HG03521 (cell line): Measurements from ENCODE around the gene CNPY1.

Source experiments
- ATAC-seq: cut with Tn5 transposase; IDR thresholded peaks from one replicate; pipeline ENCODE4 v1.9.1; 2021; ENCODE audit warnings: mild to moderate bottlenecking, moderate library complexity; ENCODE audit not compliant: unreplicated experiment

CNPY1 gene

DNA sequence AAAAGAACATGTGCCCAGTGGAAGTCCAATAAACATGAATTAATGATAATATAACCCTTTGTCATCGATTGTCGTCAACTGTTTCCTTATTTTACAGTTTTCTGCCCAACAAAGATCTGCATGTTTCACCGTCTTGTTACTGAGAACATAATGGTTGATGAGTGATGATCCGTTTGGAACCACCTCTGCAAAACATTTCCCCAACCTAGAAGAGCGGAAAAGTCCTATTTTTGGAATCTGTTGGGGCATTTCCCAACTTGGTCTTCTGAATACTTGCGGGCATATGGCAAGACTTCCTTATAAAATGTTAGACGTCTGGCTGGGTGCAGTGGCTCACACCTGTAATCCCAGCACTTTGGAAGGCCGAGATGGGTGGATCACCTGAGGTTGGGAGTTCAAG, 32.1 kb downstream of the CNPY1 start:
- ATAC-seq, result no peak

DNA sequence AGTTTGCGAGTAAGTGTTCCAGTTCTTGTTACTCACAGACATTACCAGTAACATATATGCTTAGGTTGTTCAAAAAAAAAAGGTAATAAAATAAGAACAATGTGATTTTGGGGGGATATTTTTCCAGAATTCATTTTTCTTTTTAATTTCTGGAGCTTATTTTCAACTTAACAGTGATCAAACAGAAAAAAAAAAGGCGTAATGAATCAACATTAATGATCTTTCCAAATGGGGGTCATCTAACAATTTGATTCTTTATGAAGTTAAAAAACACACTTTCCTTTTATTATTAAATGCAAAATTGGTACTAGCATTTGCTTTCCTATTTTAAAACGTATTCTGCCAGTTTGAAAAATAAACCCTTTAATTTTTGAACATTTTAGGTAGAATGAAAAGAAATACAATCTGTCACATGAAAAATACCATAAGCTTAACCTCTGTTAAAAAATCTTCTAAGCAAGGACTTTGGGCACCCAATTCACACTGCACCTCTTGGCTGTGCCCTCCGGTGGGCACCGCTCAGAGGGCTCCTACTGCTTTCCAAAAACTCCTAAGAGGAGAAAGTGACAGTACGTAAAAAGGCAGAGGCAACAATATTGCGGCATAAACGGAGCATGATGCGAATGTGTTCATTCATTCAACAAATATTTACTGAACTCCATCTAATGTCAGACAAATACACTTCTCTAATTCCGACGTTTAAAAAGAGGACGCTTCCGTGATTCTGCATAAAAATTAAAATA, 32.6 kb downstream of the CNPY1 start:
- ATAC-seq, result no peak

DNA sequence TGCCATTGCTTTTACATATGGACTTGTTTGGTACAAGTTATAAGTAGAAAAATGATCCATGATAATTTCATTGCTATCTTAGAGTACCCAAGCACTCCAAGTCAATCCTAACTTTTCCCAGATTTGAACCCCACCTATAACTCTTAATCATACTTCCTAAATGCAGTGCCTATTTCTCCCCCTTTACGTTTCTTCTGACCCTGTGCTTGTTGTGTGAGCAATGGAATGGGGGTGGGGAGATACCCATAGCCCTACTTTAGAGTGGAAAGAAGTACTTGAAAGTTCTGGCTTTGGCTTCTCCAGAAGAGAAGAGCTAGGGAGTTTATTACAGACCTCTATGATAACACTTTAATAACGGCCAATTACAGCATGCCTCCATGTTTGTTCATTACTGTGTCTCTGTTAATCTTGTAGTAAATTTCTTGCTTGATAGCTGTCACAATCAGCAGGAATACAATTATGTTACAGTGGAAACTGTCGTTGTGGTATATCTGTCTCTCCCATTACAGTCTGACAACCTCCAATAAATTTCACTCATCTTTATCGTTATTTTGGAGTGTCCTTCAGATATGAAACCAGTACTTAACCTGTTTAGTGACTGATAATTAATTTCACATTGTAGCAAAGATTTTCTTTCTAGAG, 34.0 kb downstream of the CNPY1 start:
- ATAC-seq, result no peak

DNA sequence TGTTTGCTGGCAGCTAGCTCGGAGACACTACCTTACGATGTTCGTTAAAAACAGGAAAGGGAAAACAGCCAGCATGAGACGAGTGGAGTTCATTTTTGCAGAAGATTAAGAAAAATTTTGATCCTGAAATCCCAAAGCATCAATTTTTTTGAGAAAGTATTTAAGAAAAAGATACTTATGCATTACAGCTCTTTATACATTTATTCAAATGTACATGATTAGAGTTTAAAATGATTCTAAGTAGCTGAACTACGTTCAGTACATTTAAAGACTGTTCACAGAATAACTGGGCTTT, 34.7 kb downstream of the CNPY1 start:
- no peak for ATAC-seq

DNA sequence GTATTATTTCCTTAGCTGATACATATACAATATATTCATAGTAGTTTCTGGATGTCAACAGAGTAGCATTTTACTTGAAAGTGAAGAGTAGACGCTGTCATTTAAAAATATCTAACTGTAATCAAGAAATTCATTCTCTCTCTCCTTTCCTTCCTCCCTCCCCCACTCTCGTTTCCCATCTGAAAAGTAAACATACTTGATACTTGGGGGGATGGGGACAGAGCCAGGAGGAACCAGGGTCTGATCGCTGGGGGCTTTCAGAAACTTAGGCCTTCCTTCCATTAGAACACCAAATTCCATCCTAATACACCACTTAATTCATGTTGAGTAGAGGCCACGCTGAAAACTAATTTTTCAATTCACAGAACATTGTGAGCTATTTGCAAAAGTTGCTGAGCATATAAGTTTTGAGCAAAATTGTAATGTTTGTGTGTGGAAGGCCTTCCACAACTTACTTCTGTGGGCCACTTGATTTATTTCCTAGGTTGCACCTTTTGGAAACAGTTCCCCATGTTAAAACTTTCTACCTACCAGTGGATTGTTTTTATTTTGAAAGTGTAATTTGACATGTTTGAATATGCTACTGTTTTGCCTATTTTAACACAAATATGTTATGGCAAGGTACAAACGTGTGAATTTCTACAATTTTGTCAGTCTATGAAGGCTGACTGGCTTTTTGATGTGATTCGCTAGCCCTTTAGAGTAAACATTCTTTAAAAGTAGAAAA, 35.2 kb downstream of the CNPY1 start:
- ATAC-seq, result no peak

DNA sequence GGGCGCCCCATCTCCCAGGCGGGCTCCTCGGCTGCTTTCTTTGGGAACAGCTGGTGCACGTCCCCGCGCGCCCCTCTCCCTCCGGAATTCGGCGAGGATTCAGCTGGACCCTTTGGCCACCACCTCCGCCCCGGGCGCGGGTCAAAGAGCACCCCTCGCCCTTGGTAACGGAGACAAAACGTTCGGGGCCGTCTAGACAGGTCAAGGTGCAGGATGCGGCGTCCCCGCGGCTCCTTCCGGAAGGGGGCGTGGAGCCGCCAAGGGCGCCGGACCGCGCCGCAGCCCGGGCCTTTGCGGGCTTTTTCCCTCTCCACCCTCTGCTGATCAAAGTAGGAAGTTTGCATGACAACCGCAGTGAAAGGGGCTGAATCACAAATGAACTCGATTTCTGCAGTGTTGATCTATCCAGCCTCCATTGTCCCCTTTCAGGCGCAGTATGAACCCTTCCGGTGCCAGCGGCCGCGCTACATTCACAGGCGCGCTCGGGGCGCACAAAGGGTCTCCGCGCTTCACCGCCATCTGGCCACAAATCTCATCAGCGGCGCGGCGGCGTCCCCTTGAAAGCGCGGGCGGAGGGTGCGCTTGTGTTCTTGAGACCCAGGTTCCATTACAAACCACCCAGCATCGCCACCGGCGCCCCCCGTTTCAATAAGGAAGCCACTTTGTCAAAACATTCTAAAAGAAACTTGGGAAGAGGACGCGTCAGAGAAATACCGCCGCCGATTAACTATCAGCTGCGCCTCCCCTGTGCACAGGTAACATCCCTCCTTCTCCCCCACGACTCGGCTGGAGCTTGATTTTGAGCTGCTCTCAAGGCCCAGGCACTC, 36.4 kb downstream of the CNPY1 start:
- ATAC-seq, result no peak

DNA sequence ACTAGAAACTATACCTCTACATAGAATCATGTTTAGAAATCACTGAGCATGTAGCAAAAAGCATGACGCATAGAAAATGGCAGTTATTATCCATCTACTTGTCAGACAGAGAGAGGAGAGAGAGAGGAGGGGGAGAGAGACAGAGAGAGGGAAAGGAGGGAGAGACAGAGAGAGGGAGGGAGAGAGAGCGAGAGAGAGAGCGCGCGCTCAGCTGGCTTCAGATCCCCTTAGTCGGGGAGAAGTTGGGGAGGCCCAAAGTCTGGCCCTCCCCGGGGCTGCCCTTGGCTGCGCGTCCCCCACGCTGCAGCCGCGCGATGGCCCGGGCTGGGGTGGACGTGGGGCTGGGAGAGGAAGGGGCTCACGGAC, 37.0 kb downstream of the CNPY1 start:
- ATAC-seq, result no peak

DNA sequence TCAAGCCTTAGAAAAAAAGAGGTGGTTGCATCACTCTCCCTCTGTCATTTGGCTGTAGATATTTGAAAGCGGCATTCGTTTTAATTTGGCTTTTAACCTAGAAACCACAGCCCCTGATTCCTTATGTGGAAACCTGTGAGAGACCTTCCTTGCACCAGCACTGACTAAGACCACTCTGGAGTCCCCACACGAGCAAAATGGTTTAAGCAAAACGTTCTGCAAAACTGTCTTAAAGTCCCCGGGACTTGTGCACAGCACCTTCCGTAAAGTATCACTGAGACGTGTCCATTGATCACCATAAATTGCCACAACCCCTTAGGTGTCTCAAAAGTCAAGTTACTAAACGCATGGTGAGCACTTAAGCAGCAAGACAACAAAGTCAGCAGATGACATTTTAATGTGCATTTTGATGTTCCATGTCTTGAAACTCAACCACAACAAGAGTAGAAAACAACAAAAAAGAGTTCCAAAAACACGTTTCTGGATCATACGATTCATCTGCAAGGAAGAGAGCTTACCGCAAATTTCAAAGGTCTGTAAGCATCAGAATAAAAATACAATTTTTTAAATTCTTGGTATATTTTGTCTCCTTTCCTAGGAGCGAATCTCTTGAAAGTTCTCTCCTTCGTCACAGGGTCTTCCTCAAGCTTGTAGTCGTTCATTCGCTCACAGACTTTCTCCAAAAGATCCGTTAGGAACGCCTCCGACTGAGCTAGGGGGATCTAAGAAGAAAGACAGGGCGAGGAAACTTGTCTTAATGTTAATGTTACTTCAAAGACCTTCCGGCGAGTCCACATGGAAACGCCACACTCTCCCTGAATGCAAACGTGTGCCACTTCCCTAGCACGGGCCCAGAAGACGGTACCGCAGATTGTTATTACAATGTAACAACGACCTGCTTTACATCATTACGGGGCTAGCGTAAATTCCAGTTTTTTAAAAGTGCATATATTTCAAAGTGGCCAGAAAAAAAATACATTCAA, 37.7 kb downstream of the CNPY1 start:
- ATAC-seq, result no peak

DNA sequence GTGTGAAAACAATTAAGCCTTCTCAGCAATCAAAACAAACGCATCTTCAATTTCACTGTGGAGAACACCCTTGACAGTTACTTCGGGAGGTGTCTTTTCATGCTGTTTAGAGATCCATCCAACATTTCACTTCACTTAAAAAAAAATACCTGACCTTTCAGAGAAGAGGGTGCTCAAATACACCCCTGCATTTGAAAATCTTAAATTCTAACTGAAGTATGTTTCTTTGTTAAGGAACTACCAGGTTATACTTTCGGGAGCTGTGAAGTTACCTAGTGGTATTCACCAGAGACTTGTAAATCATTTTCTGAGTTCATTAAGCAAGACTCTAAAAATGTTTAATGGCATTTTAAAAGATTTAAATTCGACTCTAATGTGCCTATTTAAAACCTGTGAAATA, 38.8 kb downstream of the CNPY1 start:
- no peak for ATAC-seq

DNA sequence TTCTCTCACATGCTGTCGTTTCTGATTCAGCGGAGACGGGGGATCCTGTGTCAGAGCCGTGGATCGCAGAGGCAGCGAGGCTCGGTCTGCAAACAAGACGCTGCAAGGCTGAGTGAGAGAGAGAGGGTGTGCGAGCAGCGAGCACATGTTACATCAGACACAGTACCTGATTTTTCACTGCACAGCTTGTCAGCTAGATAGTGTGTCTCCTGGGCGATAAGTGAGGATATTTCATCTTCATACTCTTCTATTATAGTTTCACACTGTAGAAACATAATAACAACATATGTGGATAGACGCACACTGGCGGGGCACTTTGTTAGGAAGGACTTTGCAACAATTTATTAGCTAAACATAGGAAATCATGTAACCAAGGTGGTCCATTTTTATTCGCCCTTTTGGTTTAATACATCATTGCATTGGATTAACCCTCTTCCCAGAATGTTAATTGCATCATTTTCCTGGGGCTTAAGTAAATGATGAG, 39.5 kb downstream of the CNPY1 start:
- no peak for ATAC-seq

DNA sequence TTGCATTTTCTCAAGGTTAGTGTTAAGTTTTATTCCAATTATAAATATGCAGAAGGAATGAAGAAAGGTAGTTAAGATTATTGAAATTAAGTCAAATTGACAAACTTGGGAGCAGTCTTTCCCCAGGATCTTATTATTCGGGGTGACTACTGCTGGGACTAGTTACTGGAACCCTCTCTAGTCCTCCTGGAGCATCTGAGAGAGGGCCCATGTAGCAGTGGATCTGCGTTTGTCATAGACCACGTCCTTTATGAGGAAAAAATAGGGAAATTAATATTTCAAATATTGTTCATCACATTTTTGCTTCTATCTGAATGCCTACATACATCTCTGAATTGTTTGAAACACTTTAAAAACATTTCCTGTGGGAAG, 41.0 kb downstream of the CNPY1 start:
- no peak for ATAC-seq

DNA sequence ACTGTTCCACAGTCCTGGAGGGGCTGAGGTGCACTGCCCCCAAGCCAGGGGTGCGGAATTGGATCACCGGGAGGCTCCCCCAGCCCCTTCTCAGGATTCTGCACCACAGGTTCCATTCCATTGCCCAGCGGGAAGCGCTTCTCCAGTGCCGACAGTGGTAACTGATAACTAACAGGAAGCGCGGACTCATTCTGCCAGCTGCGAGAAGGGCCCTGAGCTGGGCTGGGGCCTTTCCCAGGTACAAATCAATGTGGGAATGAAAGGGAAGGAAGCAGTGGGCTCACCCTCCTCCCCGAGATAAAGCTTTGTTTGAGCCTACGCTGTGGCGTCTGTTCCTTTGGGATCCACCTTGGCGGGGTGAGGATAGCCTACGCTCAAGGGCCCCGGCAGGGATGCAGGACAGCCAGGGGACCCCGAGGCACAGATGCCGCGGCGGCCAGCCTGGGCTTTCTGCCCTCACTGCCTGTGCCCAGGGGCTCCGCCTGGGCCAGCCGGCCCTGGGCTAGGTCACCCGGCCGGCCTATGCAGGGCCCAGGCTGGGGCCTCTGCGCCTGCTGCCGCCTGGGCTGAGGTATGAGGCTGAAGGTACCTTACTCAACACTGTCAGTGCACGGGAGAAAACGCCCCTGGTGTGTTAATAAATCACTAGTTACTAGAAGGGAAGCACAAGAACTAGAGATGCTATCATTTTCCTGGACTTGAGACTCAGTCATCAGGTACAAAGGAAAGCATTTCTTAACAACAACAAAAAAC, 49.0 kb downstream of the CNPY1 start:
- no peak for ATAC-seq

DNA sequence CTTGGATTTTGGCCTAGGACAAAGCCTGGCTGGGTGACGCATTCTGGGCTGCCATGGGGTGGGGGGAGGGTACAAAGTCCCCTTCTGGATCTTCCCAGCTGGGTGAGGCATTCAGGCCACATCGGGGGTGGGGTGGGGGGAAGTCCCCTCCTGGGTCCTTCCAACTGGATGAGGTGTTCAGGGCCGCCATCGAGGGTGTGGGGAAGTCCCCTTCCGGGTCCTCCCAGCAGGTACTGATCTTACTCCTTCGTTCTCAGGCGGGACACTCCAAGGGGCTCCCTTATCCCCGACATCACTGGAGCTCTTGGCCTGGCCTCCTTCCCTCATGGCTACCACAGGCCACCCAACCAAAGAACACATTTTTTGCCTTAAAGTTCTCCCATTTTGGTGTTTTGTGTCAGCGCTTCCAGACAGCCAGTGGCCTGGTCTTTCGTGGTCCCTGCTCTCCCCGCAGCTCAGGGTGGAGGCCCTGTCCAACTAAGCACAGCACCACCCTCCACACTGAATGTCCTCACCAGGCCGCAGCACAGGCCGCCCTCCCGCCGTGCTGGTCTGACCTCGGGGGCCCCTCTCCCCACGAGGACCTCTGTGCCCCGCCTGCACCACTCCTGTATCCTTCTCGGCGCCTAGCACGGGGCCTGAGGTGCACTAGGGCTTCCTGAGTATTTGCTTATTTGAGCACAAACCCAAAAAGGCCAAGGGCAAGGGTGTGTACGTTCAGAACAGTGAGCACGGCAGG, 49.9 kb downstream of the CNPY1 start:
- no peak for ATAC-seq

DNA sequence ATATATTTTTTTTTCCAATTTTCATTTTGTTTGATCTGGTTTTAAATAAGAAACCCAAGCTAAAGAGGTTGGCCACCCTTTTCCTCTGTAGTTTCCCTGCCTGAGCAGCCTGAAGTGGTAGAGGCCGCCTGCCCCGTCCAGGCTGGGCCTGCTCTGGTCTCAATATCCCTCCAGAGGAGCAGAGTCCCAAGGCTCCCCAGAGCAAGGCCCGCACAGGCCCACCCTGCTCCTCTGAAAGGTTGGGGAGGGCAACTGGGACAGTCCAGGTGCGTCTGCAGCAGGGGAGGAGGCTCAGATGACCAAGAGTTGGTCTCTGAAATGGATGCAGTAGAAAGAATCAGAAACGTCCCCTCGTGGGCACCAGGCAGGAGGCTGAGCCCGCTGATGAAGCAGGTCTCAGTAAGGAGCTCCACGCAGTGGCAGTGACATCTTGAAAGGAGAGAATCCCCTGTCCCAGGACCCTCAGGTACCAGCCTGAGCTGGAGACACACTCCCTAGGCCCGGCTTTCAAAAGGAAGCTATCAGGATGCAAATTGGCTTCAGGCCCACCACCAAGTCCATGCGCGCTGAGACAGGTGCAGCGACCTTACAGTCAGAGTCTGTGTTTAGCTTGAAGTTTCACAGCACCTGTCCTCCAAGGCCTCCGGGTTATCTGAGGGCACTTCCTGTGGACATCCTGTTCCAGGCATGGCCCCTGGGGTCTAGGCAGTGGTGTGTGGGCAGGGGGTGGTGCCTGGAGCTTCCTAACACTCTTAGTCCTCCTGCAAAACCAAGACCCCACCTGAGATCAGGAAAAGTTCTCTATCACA, 50.7 kb downstream of the CNPY1 start:
- no peak for ATAC-seq

DNA sequence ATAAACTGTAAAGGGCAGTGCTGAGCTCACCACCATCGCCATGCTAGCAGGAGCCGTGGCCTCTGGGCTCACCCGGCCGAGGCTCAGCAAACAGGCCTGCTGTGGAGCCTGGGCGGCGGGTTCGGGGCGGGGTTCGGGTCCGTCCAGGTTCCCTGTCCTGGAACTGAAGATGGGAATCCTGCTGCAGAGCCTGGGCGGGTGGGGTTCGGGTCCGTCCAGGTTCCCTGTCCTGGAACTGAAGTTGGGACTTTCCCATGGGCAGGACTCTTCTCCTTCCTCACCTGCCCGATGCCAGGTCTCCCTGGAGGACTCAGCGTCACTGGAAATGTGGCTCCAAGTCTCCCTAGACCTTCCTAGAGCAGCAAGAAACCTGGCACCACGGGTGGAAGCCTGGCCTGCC, 51.8 kb downstream of the CNPY1 start:
- ATAC-seq, result no peak

DNA sequence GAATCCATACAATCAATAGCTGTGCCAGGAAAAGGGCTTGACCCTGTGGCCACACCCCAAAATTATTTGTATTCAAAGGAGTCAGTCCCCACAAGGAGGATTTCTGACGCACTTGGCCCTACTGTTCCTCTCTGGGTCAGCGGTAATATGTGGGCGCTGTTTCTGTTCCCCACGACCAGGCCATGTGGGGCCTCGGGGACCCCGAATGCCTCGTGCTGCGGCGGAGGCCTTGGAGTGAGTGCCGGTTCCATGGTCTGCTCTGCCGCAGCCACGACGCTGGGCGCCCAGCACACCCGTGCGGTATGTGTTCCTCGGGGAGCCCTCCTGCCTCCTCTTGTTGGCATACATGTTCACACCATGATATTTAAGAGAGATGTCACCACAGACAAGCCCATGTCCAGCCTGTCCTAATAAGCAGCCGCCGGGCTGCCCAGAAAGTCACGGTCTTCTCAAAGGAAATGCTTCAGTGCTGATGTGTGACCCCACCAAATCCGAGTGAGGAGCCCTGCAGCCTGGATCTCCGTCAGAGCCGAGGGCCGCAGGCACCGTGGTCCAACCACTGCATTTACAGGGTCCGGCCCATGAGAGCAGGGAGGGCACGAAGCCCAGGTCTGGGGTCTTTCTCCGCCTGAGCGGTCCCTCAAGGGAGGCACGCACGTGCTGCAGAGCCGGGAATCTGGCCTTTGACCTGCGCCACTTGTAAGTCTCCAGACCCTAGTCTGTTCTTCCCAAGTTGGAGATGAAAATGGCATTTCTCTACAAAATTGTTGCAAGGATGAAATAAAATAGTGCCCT, 52.4 kb downstream of the CNPY1 start:
- ATAC-seq, result no peak

DNA sequence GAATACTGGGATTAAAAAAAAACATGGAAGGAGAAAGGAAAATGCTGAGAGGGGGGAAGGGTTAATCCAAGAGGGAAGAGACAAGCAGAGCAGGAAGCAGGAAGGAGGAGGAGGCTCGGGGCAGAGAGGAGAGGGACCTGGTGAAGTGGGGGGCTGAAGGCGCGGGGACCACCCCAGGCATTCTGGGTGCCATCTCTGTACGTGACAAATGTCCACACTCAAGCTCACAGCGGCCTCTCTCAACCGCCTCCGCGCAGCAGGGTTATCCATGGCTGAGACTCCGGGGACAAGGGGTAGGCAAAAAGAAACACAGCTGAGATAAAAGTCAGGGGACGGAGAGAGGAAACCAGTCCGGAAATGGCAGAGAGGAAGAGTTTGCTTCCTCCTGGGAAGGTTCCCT, 54.5 kb downstream of the CNPY1 start:
- no peak for ATAC-seq
